Spleen (tissue), 13 donors: Measurements from ENCODE around the gene OSBPL1A. TPM values are rescaled to one million over a fixed set of nuclear protein-coding genes. Genes with fewer than 3 reads are reported as not detected.

Source experiments
- DNase-seq: peaks from one replicate; pipeline ENCODE4 v3.0.0-alpha.2; 2020
- H3K27ac ChIP-seq, 8 donors: fragments of 200-600 bp; sonication (generic) in 7 of 8; 1 replicate in 4 of 8; 2 replicates in 4 of 8; pipeline versions ENCODE4 v1.5.0 to v1.8.0; 2016 to 2021; ENCODE audit warnings: inconsistent platforms in 4 of 8, mild to moderate bottlenecking in 4 of 8, moderate library complexity in 1 of 8
- H3K27me3 ChIP-seq, 7 donors: fragments of 200-600 bp; sonication (generic) in 6 of 7; replicated peaks in 1 of 7; 1 replicate in 4 of 7; 2 replicates in 3 of 7; pipeline versions ENCODE4 v1.5.0 to v1.8.0; 2016 to 2021; ENCODE audit warnings: inconsistent platforms in 3 of 7, mild to moderate bottlenecking in 1 of 7
- H3K36me3 ChIP-seq, 6 donors: fragments of 200-600 bp; sonication (generic) in 5 of 6; 1 replicate in 4 of 6; 2 replicates in 2 of 6; pipeline versions ENCODE4 v1.5.0 to v1.8.0; 2016 to 2021; ENCODE audit warnings: inconsistent platforms in 2 of 6
- H3K4me1 ChIP-seq, 6 donors: fragments of 200-600 bp; sonication (generic) in 5 of 6; 1 replicate in 3 of 6; 2 replicates in 3 of 6; pipeline versions ENCODE4 v1.5.0 to v1.8.0; 2016 to 2021; ENCODE audit warnings: inconsistent platforms in 3 of 6
- H3K4me3 ChIP-seq, 8 donors: fragments of 200-600 bp; sonication (generic) in 7 of 8; 1 replicate in 4 of 8; 2 replicates in 4 of 8; pipeline versions ENCODE4 v1.5.0 to v1.8.0; 2016 to 2021; ENCODE audit warnings: inconsistent platforms in 4 of 8, mild to moderate bottlenecking in 4 of 8, moderate library complexity in 2 of 8
- H3K9me3 ChIP-seq, 8 donors: fragments of 200-600 bp; sonication (generic) in 7 of 8; 1 replicate in 4 of 8; 2 replicates in 4 of 8; pipeline versions ENCODE4 v1.5.0 to v1.8.0; 2016 to 2021; ENCODE audit warnings: inconsistent platforms in 4 of 8
- POLR2A ChIP-seq, 3 donors: fragments of 450-650 bp; IDR thresholded peaks; one replicate each; pipeline ENCODE4 v1.5.1; 2017; ENCODE audit warnings: antibody characterized with exemption in 3 of 3, mild to moderate bottlenecking in 1 of 3
- POLR2AphosphoS5 ChIP-seq, 3 donors: sonication (generic); formaldehyde crosslinking; IDR thresholded peaks; one replicate each; pipeline ENCODE4 v1.5.1; 2017; ENCODE audit warnings: antibody characterized with exemption in 3 of 3
- WGBS, 5 donors: extraction: QIAGEN DNeasy Blood & Tissue Kit in 3 of 5; methylation state at CpG; one replicate each; pipeline versions ENCODE4 v1.1.5 to v1.1.7; 2013 to 2018; 5-methylcytosine and 5-hydroxymethylcytosine counted together
- intact Hi-C: fragments of 100-400 bp; cut with DNase I; formaldehyde crosslinking; loops from one replicate; pipeline ENCODE4 v1.15.0; 2023; ENCODE audit warnings: low total_unique reads
- long read RNA-seq, 2 donors: transcript quantifications; one replicate each; lab custom pipeline, GENCODE V29; 2026
- polyA plus RNA-seq, 3 donors: library from polyadenylated mRNA; stranded (reverse); fragments of 200-250 nt; gene quantifications; one replicate each; pipeline ENCODE4 v1.2.1, GENCODE V29; 2013
- total RNA-seq, 7 donors: library from RNA; depleted of rRNA in 3 of 7; stranded (reverse); fragments of >200 nt in 3 of 7; fragmentation: NEBNext Ultra II Directional in 4 of 7; extraction: Animal tissue kit (Norgen Biotek cat#: 25700) in 4 of 7; gene quantifications; one replicate each; pipeline versions ENCODE4 v1.1.0 to v1.2.1, GENCODE V29; 2016 to 2021
- TF ChIP-seq, protein P1 (sequence below), 11 experiments: fragments of 200-600 bp in 7 of 11; fragments of 450-650 bp in 4 of 11; sonication (generic) in 4 of 11; IDR thresholded peaks in 8 of 11; conservative IDR thresholded peaks in 3 of 11; 1 replicate in 7 of 11; 2 replicates in 4 of 11; pipeline versions ENCODE4 v1.4.0 to v1.8.0; 2016 to 2021; ENCODE audit warnings: antibody characterized with exemption in 11 of 11, inconsistent platforms in 4 of 11, mild to moderate bottlenecking in 1 of 11
- donor health status: healthy with polysubstance abuse.
- donor health status: DM: no; HTN: no; CAD: no; lungs with moderate emphysema.
- donor health status: DM: no; HTN: no; CAD: no.
- donor health status: Bipolar disorder and iron deficiency.
- donor health status: healthy.
- donor health status: DM: no; HTN: no; CAD: no.
- donor health status: DM: yes; HTN: yes; CAD: no.

Gene OSBPL1A
- total RNA-seq: 10 to 100 TPM; 17.4 to 29.6 (median 22.4) TPM
- polyA plus RNA-seq: 1 to 10 TPM; 3.8 to 6.7 (median 6.4) TPM
- long read RNA-seq, donor 1, partial matches to known transcripts: 0 of 2 reads
- long read RNA-seq, donor 1, other reads (novel, unspliced or antisense): 0 of 2 reads
- long read RNA-seq, donor 2, full-length matches to known transcripts: 3 of 3 reads
- long read RNA-seq, donor 2, partial matches to known transcripts: 0 of 3 reads
- long read RNA-seq, donor 2, other reads (novel, unspliced or antisense): 0 of 3 reads

DNA sequence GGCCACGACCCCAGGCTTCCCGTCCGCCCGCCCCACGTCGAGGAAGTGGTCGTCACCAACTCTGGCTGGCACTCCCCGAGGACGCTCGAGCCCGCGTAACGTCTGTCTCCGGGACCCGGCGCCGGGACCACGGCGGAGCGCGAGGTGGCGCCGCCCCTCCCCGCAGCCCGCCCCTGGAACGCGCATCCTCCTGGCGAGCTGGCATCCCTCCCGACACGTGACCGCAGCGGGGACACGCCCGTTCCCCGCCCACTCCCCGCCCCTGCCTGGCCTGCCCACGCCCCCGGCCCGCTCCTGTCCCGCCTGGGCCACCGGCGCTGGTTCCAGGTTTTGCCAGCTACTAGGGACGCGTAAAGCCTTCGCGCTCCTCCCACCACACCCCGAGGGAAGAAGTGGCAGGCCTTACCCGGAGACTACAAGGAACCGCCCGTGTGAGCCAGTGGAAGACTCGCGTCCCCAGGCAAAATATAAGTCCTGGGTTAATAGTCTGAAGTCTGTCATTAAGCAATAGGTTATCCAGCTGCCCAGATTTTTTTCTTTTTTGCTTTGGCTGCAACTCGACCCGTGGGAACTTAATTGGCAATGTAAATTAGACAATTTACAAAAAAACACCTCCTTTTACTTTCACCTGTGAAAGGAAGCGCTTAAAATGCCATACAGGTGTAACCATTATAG, at the start of gene OSBPL1A:
Gene OSBPL1A, minus strand, starts transcription at position 131 of the 675 bp plus-strand sequence. CDS start 20,291 bp downstream, outside the sequence.
- Histone ChIP-seq H3K9me3 (no peaks in the 10 kb centered on the region), H3K4me3 (peak within 1 kb of the TSS; percentile 67 to 87 (median 78)), H3K27me3 (peaks cover 0 to 16% (median 0%) of the 10 kb centered on the region in 7 donors), H3K4me1 (peaks cover 5 to 48% (median 30%) of the 10 kb centered on the region in 6 donors), H3K27ac (peak within 1 kb of the TSS; percentile 75 to 92 (median 87)), H3K36me3 (no peaks in the 10 kb centered on the region)
- intact Hi-C loops: no loop called here
- TF ChIP-seq POLR2AphosphoS5 (IDR thresholded peaks at IDR 0.05) (peak; percentile 83 to 91 (median 91)), POLR2A (IDR thresholded peaks at IDR 0.05) (no peak)
- TF ChIP-seq, protein P1, sequence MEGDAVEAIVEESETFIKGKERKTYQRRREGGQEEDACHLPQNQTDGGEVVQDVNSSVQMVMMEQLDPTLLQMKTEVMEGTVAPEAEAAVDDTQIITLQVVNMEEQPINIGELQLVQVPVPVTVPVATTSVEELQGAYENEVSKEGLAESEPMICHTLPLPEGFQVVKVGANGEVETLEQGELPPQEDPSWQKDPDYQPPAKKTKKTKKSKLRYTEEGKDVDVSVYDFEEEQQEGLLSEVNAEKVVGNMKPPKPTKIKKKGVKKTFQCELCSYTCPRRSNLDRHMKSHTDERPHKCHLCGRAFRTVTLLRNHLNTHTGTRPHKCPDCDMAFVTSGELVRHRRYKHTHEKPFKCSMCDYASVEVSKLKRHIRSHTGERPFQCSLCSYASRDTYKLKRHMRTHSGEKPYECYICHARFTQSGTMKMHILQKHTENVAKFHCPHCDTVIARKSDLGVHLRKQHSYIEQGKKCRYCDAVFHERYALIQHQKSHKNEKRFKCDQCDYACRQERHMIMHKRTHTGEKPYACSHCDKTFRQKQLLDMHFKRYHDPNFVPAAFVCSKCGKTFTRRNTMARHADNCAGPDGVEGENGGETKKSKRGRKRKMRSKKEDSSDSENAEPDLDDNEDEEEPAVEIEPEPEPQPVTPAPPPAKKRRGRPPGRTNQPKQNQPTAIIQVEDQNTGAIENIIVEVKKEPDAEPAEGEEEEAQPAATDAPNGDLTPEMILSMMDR (IDR thresholded peaks at IDR 0.05 in 8 of 11, conservative IDR thresholded peaks at IDR 0.05 in 3 of 11): peak in 3 of 11 experiments; percentile 16 to 31 (median 17)
- peak; percentile 96 for DNase-seq
- WGBS, 5 donors: 2 to 3% (median 3%) methylated on average over 43 to 55 of the region's 55 CpGs

DNA sequence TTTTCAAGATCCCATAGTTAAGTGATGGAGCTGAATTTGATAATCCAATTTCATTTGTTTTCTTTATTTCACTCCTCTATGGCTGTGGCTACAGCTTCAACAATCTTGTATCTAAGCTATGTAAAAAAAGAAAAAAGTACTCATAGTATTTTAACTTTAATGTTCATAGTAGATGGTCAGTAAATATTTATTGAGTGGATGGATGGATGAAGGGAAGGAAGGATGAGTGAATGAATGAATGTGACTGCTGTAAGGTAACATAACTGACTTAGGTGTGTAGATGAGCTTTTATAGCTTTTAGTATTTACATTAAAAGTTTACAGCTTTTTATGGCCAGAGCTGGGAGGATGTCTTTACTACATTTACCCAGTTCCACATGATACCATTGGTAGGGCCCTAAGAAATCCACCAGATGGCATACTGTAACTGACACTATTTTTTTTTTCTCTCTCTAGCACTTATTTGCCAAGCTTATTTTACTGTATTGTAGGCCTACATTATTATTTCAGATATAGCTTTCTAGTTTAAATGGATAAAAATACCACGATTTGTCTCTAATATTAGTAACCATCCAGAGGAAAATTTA, 49.4 kb upstream of the OSBPL1A start:
- no peaks in the 10 kb centered on the region for H3K9me3 ChIP-seq
- peaks cover 0 to 100% (median 73%) of the 10 kb centered on the region in 6 donors for H3K36me3 ChIP-seq
- intact Hi-C loops: no loop called here
- 84 to 98% (median 90%) methylated on average over 1 of the region's 1 CpG for WGBS, 5 donors
- no peak overlapping the region for H3K4me3 ChIP-seq
- H3K27me3 ChIP-seq: no peaks in the 10 kb centered on the region
- H3K4me1 ChIP-seq: peaks cover 0 to 7% (median 0%) of the 10 kb centered on the region in 6 donors
- H3K27ac ChIP-seq: no peak overlapping the region
- no peak for DNase-seq
- TF ChIP-seq POLR2A (IDR thresholded peaks at IDR 0.05) (no peak), POLR2AphosphoS5 (IDR thresholded peaks at IDR 0.05) (no peak)
- TF ChIP-seq, protein P1 (IDR thresholded peaks at IDR 0.05 in 8 of 11, conservative IDR thresholded peaks at IDR 0.05 in 3 of 11): no peak

- Histone ChIP-seq H3K27me3 (no peaks in the 10 kb centered on the region), H3K36me3 (peaks cover 0 to 100% (median 75%) of the 10 kb centered on the region in 6 donors), H3K4me3 (no peak overlapping the region), H3K4me1 (peaks cover 0 to 7% (median 0%) of the 10 kb centered on the region in 6 donors), H3K9me3 (no peaks in the 10 kb centered on the region), H3K27ac (no peak overlapping the region)
- intact Hi-C loops: no loop called here
- no peak for TF ChIP-seq POLR2AphosphoS5 (IDR thresholded peaks at IDR 0.05)
- TF ChIP-seq POLR2A (IDR thresholded peaks at IDR 0.05): no peak
- TF ChIP-seq, protein P1 (IDR thresholded peaks at IDR 0.05 in 8 of 11, conservative IDR thresholded peaks at IDR 0.05 in 3 of 11): no peak
- 77 to 94% (median 88%) methylated on average over 1 of the region's 1 CpG for WGBS, 5 donors
- DNase-seq: no peak
Measured at GRCh38 chr18:24446453-24446852, 48.8 kb upstream of the OSBPL1A start.

DNA sequence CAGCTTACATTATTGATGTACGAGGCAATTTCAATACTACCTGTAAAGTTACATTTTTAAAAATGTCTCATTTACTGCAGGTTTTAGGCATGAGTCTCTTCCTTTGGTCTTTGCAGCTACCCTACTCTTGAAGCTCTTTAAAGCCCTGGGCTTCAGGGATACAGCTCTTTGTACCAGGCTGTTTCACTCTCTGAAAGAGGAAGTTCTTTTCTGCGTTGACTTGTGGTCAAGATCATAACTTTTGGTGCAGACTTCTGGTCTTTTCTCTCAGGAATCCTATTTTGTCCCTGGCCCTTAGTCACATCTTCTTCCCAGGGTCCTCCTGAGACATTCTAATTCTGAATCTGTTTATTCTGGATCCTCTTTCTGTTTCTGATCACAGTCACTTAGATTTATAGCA, 46.2 kb upstream of the OSBPL1A start:
- Histone ChIP-seq H3K4me1 (peaks cover 0 to 7% (median 0%) of the 10 kb centered on the region in 6 donors), H3K27ac (no peak overlapping the region), H3K36me3 (peaks cover 0 to 100% (median 64%) of the 10 kb centered on the region in 6 donors), H3K9me3 (no peaks in the 10 kb centered on the region), H3K4me3 (no peak overlapping the region), H3K27me3 (no peaks in the 10 kb centered on the region)
- 38 to 50% (median 44%) methylated on average over 2 of the region's 2 CpGs for WGBS, 5 donors
- intact Hi-C loops: no loop called here
- DNase-seq: no peak
- TF ChIP-seq POLR2A (IDR thresholded peaks at IDR 0.05): no peak
- TF ChIP-seq, protein P1 (IDR thresholded peaks at IDR 0.05 in 8 of 11, conservative IDR thresholded peaks at IDR 0.05 in 3 of 11): no peak
- no peak for TF ChIP-seq POLR2AphosphoS5 (IDR thresholded peaks at IDR 0.05)
